HEK293 (cell line): ENCODE measurements around the gene CHKA.

Experiments used
- CTCF ChIA-PET: fragments of 350-600 bp; formaldehyde crosslinking; extraction: SDS; loops from one replicate; lab custom pipeline; 2021; ENCODE audit warnings: antibody characterized with exemption; lab: Yijun Ruan, JAX
- POLR2A ChIA-PET: fragments of 300-600 bp; formaldehyde crosslinking; extraction: SDS; loops from one replicate; lab custom pipeline; 2020; ENCODE audit warnings: antibody characterized with exemption, inconsistent platforms; lab: Yijun Ruan, JAX
- H3K27ac ChIP-seq: fragments of 200-500 bp; sonication (Bioruptor generic); 2 replicates; pipeline ENCODE4 v1.5.1; 2014; ENCODE audit warnings: low read depth, low read length, control low read depth, inconsistent platforms; ENCODE audit errors: extremely low read depth
- H3K36me3 ChIP-seq, 2 experiments: fragments of 200-500 bp in 1 of 2; sonication (Bioruptor generic) in 1 of 2; 1 replicate in 1 of 2; 2 replicates in 1 of 2; pipeline ENCODE4 v1.5.1; 2014 to 2017; ENCODE audit warnings: inconsistent platforms in 2 of 2, low read length in 2 of 2; ENCODE audit not compliant: control insufficient read depth in 2 of 2, insufficient read depth in 1 of 2
- H3K4me1 ChIP-seq: fragments of 200-500 bp; sonication (Bioruptor generic); 2 replicates; pipeline ENCODE4 v1.5.1; 2014; ENCODE audit warnings: mild to moderate bottlenecking, low read length, inconsistent platforms; ENCODE audit not compliant: control insufficient read depth, insufficient read depth
- H3K4me3 ChIP-seq: 2 replicates; pipeline ENCODE4 v1.5.1; 2011; ENCODE audit warnings: low read depth, mild to moderate bottlenecking, control low read depth, low read length, moderate library complexity
- H3K9me3 ChIP-seq: fragments of 200-500 bp; sonication (Bioruptor generic); 2 replicates; pipeline ENCODE4 v1.5.1; 2014; ENCODE audit warnings: low read depth, low read length, inconsistent platforms; ENCODE audit not compliant: control insufficient read depth, insufficient read depth
- EGR2 ChIP-seq: fragments of 450-650 bp; formaldehyde crosslinking; IDR thresholded peaks from 2 replicates; pipeline ENCODE4 v1.5.1; 2016; ENCODE audit warnings: low read depth, missing biosample characterization, missing genetic modification characterization
- HOXD13 ChIP-seq: sonication (generic); formaldehyde crosslinking; IDR thresholded peaks from 2 replicates; pipeline ENCODE4 v1.8.0; 2022; ENCODE audit warnings: missing genetic modification reagents, borderline replicate concordance
- PRDM4 ChIP-seq: fragments of 450-650 bp; formaldehyde crosslinking; IDR thresholded peaks from 2 replicates; pipeline ENCODE4 v1.5.1; 2017; ENCODE audit warnings: missing biosample characterization, missing genetic modification characterization
- ZBTB17 ChIP-seq: fragments of 450-650 bp; formaldehyde crosslinking; IDR thresholded peaks from 2 replicates; pipeline ENCODE4 v1.5.1; 2016; ENCODE audit warnings: missing biosample characterization, missing genetic modification characterization
- ZBTB20 ChIP-seq: fragments of 450-650 bp; formaldehyde crosslinking; IDR thresholded peaks from 2 replicates; pipeline ENCODE4 v1.5.1; 2016; ENCODE audit warnings: missing biosample characterization, missing genetic modification characterization
- ZNF138 ChIP-seq: fragments of 450-650 bp; formaldehyde crosslinking; IDR thresholded peaks from 2 replicates; pipeline ENCODE4 v1.5.1; 2016; ENCODE audit warnings: missing biosample characterization, missing genetic modification characterization, borderline replicate concordance
- ZNF146 ChIP-seq: fragments of 450-650 bp; formaldehyde crosslinking; IDR thresholded peaks from 2 replicates; pipeline ENCODE4 v1.5.1; 2016; ENCODE audit warnings: missing biosample characterization, missing genetic modification characterization
- ZNF184 ChIP-seq: fragments of 450-650 bp; IDR thresholded peaks from 2 replicates; pipeline ENCODE4 v1.5.1; 2018; ENCODE audit warnings: missing biosample characterization, mild to moderate bottlenecking, missing genetic modification characterization
- ZNF248 ChIP-seq: fragments of 450-650 bp; formaldehyde crosslinking; IDR thresholded peaks from 2 replicates; pipeline ENCODE4 v1.5.1; 2017; ENCODE audit warnings: missing biosample characterization, missing genetic modification characterization
- ZNF433 ChIP-seq: fragments of 450-650 bp; formaldehyde crosslinking; IDR thresholded peaks from 2 replicates; pipeline ENCODE4 v1.5.1; 2016; ENCODE audit warnings: missing biosample characterization, missing genetic modification characterization, low read depth
- ZNF518A ChIP-seq: fragments of 450-650 bp; formaldehyde crosslinking; conservative IDR thresholded peaks from 2 replicates; pipeline ENCODE4 v1.5.1; 2016; ENCODE audit warnings: low read depth, missing biosample characterization, missing genetic modification characterization
- ZNF600 ChIP-seq: fragments of 450-650 bp; formaldehyde crosslinking; IDR thresholded peaks from 2 replicates; pipeline ENCODE4 v1.5.1; 2016; ENCODE audit warnings: missing biosample characterization, missing genetic modification characterization
- ZNF621 ChIP-seq: fragments of 450-650 bp; formaldehyde crosslinking; IDR thresholded peaks from 2 replicates; pipeline ENCODE4 v1.5.1; 2017; ENCODE audit warnings: missing biosample characterization, missing genetic modification characterization
- ZNF624 ChIP-seq: fragments of 450-650 bp; formaldehyde crosslinking; IDR thresholded peaks from 2 replicates; pipeline ENCODE4 v1.5.1; 2017; ENCODE audit warnings: missing biosample characterization, missing genetic modification characterization
- ZNF629 ChIP-seq: fragments of 450-650 bp; formaldehyde crosslinking; IDR thresholded peaks from 2 replicates; pipeline ENCODE4 v1.5.1; 2017; ENCODE audit warnings: missing biosample characterization, missing genetic modification characterization
- ZSCAN23 ChIP-seq: fragments of 450-650 bp; formaldehyde crosslinking; IDR thresholded peaks from 2 replicates; pipeline ENCODE4 v1.5.1; 2016; ENCODE audit warnings: missing biosample characterization, missing genetic modification characterization
- TF ChIP-seq, protein P1 (sequence below): fragments of 450-650 bp; formaldehyde crosslinking; IDR thresholded peaks from 2 replicates; pipeline ENCODE4 v1.5.1; 2016; ENCODE audit warnings: missing biosample characterization, missing genetic modification characterization
- TF ChIP-seq, protein P2 (sequence below): fragments of 450-650 bp; formaldehyde crosslinking; IDR thresholded peaks from 2 replicates; pipeline ENCODE4 v1.5.1; 2016; ENCODE audit warnings: missing biosample characterization, missing genetic modification characterization

The CHKA gene

GRCh38 chr11:68011051-68011943 lies 109.9 kb downstream of the CHKA start:
- CTCF ChIA-PET, result interaction anchor here (0.7 to 1.6 kb wide), 5 partner anchors 17 to 286 kb away, joined by 3 to 5 read pairs (median 4); no protein-coding TSS in a partner anchor
- H3K27ac ChIP-seq, result no peak overlapping the region
- POLR2A ChIA-PET, result interaction anchor here (0.5 to 2.1 kb wide), 2 partner anchors 11 to 23 kb away, joined by 5 to 6 read pairs; no protein-coding TSS in a partner anchor

GRCh38 chr11:68010090-68011041 lies 110.8 kb downstream of the CHKA start, which contains the start of gene ALDH3B1:
ALDH3B1 (plus strand) TSS chr11:68010327; CDS start chr11:68015298, 4,971 bp downstream.
- no peak within 1 kb of the TSS for H3K4me3 ChIP-seq
- POLR2A ChIA-PET, result interaction anchor here (0.6 to 2.1 kb wide), 7 partner anchors 12 to 192 kb away, joined by 3 to 9 read pairs (median 4); partner anchors contain the start of genes NDUFS8 and TCIRG1
- TF ChIP-seq ZBTB20 (tag by site-specific recombination), result 0 out of 2 replicates have a peak, but pooled peaks have one; percentile 15
- no peak for TF ChIP-seq ZNF621 (tag by site-specific recombination)
- TF ChIP-seq ZNF433 (tag by site-specific recombination), result no peak
- TF ChIP-seq PRDM4 (tag by site-specific recombination), result no peak
- TF ChIP-seq ZSCAN23 (tag by site-specific recombination), result no peak
- peak; percentile 49; the same call in 1 of the 2 replicates for TF ChIP-seq ZNF600 (tag by site-specific recombination)
- no peak for TF ChIP-seq HOXD13 (CRISPR knock-in tag)
- TF ChIP-seq, protein P1, sequence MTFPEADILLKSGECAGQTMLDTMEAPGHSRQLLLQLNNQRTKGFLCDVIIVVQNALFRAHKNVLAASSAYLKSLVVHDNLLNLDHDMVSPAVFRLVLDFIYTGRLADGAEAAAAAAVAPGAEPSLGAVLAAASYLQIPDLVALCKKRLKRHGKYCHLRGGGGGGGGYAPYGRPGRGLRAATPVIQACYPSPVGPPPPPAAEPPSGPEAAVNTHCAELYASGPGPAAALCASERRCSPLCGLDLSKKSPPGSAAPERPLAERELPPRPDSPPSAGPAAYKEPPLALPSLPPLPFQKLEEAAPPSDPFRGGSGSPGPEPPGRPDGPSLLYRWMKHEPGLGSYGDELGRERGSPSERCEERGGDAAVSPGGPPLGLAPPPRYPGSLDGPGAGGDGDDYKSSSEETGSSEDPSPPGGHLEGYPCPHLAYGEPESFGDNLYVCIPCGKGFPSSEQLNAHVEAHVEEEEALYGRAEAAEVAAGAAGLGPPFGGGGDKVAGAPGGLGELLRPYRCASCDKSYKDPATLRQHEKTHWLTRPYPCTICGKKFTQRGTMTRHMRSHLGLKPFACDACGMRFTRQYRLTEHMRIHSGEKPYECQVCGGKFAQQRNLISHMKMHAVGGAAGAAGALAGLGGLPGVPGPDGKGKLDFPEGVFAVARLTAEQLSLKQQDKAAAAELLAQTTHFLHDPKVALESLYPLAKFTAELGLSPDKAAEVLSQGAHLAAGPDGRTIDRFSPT (tag by site-specific recombination), result no peak
- TF ChIP-seq ZNF146, result no peak
- TF ChIP-seq ZNF518A (tag by site-specific recombination), result no peak
- TF ChIP-seq ZNF184, result no peak
- TF ChIP-seq ZNF248 (tag by site-specific recombination), result no peak
- TF ChIP-seq ZNF624 (tag by site-specific recombination), result no peak
- peak; percentile 28; the same call in 1 of the 2 replicates for TF ChIP-seq EGR2 (tag by site-specific recombination)
- no peak for TF ChIP-seq ZNF629 (tag by site-specific recombination)
- peak; percentile 82 for TF ChIP-seq ZBTB17 (tag by site-specific recombination)
- no peak for TF ChIP-seq ZNF138 (tag by site-specific recombination)

More at GRCh38 chr11:68011051-68011943, 109.9 kb downstream of the CHKA start:
- Histone ChIP-seq H3K36me3 (no peaks in the 10 kb centered on the region), H3K4me3 (no peak overlapping the region), H3K9me3 (no peaks in the 10 kb centered on the region), H3K4me1 (no peaks in the 10 kb centered on the region)
- TF ChIP-seq, protein P2, sequence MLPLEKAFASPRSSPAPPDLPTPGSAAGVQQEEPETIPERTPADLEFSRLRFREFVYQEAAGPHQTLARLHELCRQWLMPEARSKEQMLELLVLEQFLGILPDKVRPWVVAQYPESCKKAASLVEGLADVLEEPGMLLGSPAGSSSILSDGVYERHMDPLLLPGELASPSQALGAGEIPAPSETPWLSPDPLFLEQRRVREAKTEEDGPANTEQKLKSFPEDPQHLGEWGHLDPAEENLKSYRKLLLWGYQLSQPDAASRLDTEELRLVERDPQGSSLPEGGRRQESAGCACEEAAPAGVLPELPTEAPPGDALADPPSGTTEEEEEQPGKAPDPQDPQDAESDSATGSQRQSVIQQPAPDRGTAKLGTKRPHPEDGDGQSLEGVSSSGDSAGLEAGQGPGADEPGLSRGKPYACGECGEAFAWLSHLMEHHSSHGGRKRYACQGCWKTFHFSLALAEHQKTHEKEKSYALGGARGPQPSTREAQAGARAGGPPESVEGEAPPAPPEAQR (tag by site-specific recombination), result no peak
- TF ChIP-seq ZBTB20 (tag by site-specific recombination), result 0 out of 2 replicates have a peak, but pooled peaks have one; percentile 5

More at GRCh38 chr11:68010090-68011041, 110.8 kb downstream of the CHKA start, which contains the start of gene ALDH3B1:
- no peaks in the 10 kb centered on the region for H3K36me3 ChIP-seq
- no peak within 1 kb of the TSS; the same call in 1 of the 2 replicates for H3K27ac ChIP-seq
- H3K9me3 ChIP-seq, result no peaks in the 10 kb centered on the region
- CTCF ChIA-PET, result interaction anchor here (0.8 to 1.9 kb wide), 8 partner anchors 11 to 287 kb away, joined by 3 to 7 read pairs (median 4); no protein-coding TSS in a partner anchor
- H3K4me1 ChIP-seq, result no peaks in the 10 kb centered on the region
